Keratinocyte (primary cell): ENCODE results near the gene TIMM10.
"Not testable (repeated sequence)": the region's sequence is repeated elsewhere in the genome, so short reads cannot be mapped to it uniquely, and the experiment has no call there.

Source experiments
- EZH2 ChIP-seq: IDR thresholded peaks from one replicate; pipeline ENCODE4 v1.6.1; 2012; ENCODE audit warnings: inconsistent platforms, mild to moderate bottlenecking, low read length, moderate library complexity
- TF ChIP-seq, protein P1 (sequence below), 3 experiments: IDR thresholded peaks in 1 of 3; conservative IDR thresholded peaks in 1 of 3; optimal IDR thresholded peaks in 1 of 3; 2 replicates in 2 of 3; 3 replicates in 1 of 3; pipeline versions ENCODE3 to v1.5.1; 2011; ENCODE audit warnings: low read length in 3 of 3, mild to moderate bottlenecking in 3 of 3, moderate library complexity in 2 of 3, control low read depth in 1 of 3, inconsistent platforms in 1 of 3; ENCODE audit not compliant: insufficient read depth in 2 of 3; ENCODE audit errors: extremely low read depth in 1 of 3

DNA sequence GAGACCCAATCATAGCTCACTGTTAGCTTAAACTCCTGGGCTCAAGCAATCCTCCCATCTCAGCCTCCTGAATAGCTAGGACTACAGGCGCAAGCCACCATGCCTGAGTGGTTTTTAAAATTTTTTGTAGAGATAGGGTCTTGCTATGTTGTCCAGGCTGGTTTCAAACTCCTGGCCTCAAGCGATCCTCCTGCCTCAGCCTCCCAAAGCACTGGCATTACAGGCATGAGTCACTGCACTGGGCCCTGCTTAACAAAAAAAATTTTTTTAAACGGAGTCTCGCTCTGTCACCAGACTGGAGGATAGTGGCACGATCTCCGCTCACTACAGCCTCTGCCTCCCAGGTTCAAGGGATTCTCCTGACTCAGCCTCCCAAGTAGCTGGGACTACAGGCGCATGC lies 3.9 kb upstream of the TIMM10 start:
- TF ChIP-seq, protein P1, sequence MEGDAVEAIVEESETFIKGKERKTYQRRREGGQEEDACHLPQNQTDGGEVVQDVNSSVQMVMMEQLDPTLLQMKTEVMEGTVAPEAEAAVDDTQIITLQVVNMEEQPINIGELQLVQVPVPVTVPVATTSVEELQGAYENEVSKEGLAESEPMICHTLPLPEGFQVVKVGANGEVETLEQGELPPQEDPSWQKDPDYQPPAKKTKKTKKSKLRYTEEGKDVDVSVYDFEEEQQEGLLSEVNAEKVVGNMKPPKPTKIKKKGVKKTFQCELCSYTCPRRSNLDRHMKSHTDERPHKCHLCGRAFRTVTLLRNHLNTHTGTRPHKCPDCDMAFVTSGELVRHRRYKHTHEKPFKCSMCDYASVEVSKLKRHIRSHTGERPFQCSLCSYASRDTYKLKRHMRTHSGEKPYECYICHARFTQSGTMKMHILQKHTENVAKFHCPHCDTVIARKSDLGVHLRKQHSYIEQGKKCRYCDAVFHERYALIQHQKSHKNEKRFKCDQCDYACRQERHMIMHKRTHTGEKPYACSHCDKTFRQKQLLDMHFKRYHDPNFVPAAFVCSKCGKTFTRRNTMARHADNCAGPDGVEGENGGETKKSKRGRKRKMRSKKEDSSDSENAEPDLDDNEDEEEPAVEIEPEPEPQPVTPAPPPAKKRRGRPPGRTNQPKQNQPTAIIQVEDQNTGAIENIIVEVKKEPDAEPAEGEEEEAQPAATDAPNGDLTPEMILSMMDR (optimal IDR thresholded peaks at IDR 0.05 in 1 of 3, IDR thresholded peaks at IDR 0.05 in 1 of 3, conservative IDR thresholded peaks at IDR 0.05 in 1 of 3; ENCODE audit: extremely low read depth in 1 of 3, insufficient read depth in 2 of 3, low read length in 3 of 3), result not testable (repeated sequence)
- not testable (repeated sequence) for TF ChIP-seq EZH2
